ENCODE measurements around the gene PHF20.

- TF ChIP-seq CTCF (conservative IDR thresholded peaks at IDR 0.05; ENCODE audit: low read depth, low read length) (no peak), EZH2phosphoT487 (IDR thresholded peaks at IDR 0.05; ENCODE audit: borderline replicate concordance, low read length) (no peak), EZH2 (IDR thresholded peaks at IDR 0.05; ENCODE audit: low read length, unreplicated experiment) (no peak)
Measured at GRCh38 chr20:35974256-35974655, 202.4 kb downstream of the PHF20 start.
